ENCODE results near the gene FAM131B.
A peak's percentile ranks its signal among the peaks of the same experiment; 100 is the strongest.

The FAM131B gene

DNA sequence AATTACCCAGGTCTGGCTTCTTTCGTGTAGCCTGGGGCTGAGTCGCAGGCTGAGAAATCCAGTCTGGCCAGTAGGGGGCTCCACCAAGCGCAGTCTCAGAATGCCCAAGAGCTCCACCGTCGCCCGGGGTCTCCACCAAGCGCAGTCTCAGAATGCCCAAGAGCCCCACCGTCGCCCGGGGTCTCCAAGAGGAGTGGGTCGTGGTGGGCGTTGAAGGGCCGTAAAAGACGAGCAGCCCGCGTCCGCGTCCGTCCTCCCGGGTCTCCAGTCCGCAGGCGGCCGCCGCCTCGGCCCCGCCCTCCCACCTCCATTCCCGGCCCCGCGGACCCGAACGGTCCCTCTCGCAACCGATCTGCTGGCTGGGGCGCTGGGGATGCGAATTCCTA, 17.7 kb upstream of the FAM131B start:
- Histone ChIP-seq H3K9ac (ENCODE audit: low read length) (peak overlapping the region; percentile 79), H3F3A (ENCODE audit: insufficient read depth, low read length) (no peaks in the 10 kb centered on the region), H2AFZ (ENCODE audit: low read length) (peak overlapping the region; percentile 70; the same call in 1 of the 2 replicates), H3K4me3 (ENCODE audit: low read depth, low read length, poor library complexity, severe bottlenecking) (peak overlapping the region; percentile 91), H3K9me2 (ENCODE audit: low read depth, low read length) (no peaks in the 10 kb centered on the region), H3K4me1 (ENCODE audit: insufficient read depth, low read length, severe bottlenecking) (peaks cover 4% of the 10 kb centered on the region), H3K27ac (ENCODE audit: low read depth, low read length, poor library complexity, severe bottlenecking) (no peak overlapping the region), H3K36me3 (ENCODE audit: insufficient read depth, low read length) (no peaks in the 10 kb centered on the region), H3K27me3 (ENCODE audit: insufficient read depth, low read length) (0 out of 2 replicates have a peak, but pooled peaks cover 4% of the 10 kb centered on the region), H3K79me2 (ENCODE audit: insufficient read depth, low read length) (no peaks in the 10 kb centered on the region), H4K20me1 (ENCODE audit: insufficient read depth, low read length) (no peaks in the 10 kb centered on the region), H3K9me3 (ENCODE audit: low read length) (no peaks in the 10 kb centered on the region), H3K4me2 (ENCODE audit: low read length) (peak overlapping the region; percentile 98)
- TF ChIP-seq EZH2 (IDR thresholded peaks at IDR 0.05; ENCODE audit: borderline replicate concordance, low read length), result no peak
- TF ChIP-seq, protein P1, sequence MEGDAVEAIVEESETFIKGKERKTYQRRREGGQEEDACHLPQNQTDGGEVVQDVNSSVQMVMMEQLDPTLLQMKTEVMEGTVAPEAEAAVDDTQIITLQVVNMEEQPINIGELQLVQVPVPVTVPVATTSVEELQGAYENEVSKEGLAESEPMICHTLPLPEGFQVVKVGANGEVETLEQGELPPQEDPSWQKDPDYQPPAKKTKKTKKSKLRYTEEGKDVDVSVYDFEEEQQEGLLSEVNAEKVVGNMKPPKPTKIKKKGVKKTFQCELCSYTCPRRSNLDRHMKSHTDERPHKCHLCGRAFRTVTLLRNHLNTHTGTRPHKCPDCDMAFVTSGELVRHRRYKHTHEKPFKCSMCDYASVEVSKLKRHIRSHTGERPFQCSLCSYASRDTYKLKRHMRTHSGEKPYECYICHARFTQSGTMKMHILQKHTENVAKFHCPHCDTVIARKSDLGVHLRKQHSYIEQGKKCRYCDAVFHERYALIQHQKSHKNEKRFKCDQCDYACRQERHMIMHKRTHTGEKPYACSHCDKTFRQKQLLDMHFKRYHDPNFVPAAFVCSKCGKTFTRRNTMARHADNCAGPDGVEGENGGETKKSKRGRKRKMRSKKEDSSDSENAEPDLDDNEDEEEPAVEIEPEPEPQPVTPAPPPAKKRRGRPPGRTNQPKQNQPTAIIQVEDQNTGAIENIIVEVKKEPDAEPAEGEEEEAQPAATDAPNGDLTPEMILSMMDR (IDR thresholded peaks at IDR 0.05; ENCODE audit: low read length), result peak; percentile 97

DNA sequence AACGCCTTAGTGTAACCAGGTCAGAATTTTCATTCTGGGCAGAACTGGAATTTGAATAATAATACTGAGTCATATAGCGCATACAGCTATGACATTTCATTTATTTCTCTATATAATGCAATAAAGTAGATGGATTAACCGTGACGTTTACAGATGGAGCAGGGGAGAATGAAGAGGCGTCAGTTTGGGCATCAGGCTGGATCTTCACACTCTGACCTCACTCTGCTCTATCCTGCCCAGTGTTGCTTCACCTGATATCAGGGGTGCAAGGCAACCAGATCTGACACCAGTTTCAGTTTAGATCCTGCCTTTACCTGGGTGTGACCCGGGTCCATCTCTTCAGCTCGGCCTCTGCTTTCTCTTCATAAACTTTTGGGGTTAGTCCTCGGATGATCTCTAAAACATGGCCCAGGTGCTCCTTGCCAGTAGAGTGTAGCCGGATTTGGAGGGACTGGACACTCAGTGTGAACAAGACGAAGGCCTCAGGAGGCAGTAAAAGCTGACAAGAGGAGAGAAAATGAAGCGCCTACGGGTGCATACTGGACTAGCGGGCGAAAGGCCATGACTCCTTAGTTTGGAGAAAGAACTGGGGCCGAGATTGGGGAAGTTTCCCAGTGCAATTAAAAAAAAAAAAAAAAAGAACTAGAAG, 17.2 kb upstream of the FAM131B start:
- TF ChIP-seq EZH2 (IDR thresholded peaks at IDR 0.05; ENCODE audit: borderline replicate concordance, low read length), result no peak
- TF ChIP-seq, protein P1 (IDR thresholded peaks at IDR 0.05; ENCODE audit: low read length), result no peak
- Histone ChIP-seq H3K27me3 (ENCODE audit: insufficient read depth, low read length) (0 out of 2 replicates have a peak, but pooled peaks cover 4% of the 10 kb centered on the region), H3F3A (ENCODE audit: insufficient read depth, low read length) (no peaks in the 10 kb centered on the region), H3K9ac (ENCODE audit: low read length) (no peak overlapping the region; the same call in 1 of the 2 replicates), H3K36me3 (ENCODE audit: insufficient read depth, low read length) (no peaks in the 10 kb centered on the region), H2AFZ (ENCODE audit: low read length) (no peak overlapping the region), H3K9me2 (ENCODE audit: low read depth, low read length) (no peaks in the 10 kb centered on the region), H3K79me2 (ENCODE audit: insufficient read depth, low read length) (no peaks in the 10 kb centered on the region), H3K27ac (ENCODE audit: low read depth, low read length, poor library complexity, severe bottlenecking) (no peak overlapping the region), H3K4me3 (ENCODE audit: low read depth, low read length, poor library complexity, severe bottlenecking) (peak overlapping the region; percentile 91), H3K4me2 (ENCODE audit: low read length) (peak overlapping the region; percentile 98), H3K9me3 (ENCODE audit: low read length) (no peaks in the 10 kb centered on the region), H3K4me1 (ENCODE audit: insufficient read depth, low read length, severe bottlenecking) (peaks cover 4% of the 10 kb centered on the region), H4K20me1 (ENCODE audit: insufficient read depth, low read length) (no peaks in the 10 kb centered on the region)

DNA sequence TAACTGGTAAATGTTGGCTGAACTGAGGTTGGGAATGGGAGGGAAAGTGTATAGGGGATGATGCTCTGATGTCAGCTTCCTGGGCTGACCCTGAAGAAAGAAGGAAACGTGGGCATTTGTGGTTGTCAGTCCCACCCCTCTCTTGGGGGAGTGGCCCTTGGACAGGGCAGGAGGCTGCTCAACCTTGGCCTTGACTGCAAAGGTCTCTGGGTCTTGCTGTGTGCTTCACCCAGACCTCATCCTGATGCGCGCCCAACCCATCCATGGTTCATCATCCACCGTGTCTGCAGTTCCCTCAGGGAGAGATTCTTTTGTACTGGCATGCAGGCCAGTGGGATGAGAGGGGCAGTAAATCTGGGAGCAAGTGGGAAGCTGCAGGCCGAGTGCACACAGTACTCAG, 13.9 kb upstream of the FAM131B start:
- no peaks in the 10 kb centered on the region for H3K36me3 ChIP-seq (ENCODE audit: insufficient read depth, low read length)
- no peaks in the 10 kb centered on the region for H3K9me3 ChIP-seq (ENCODE audit: low read length)
- no peak for TF ChIP-seq EZH2 (IDR thresholded peaks at IDR 0.05; ENCODE audit: borderline replicate concordance, low read length)
- TF ChIP-seq, protein P1 (IDR thresholded peaks at IDR 0.05; ENCODE audit: low read length), result no peak
- H3K27me3 ChIP-seq (ENCODE audit: insufficient read depth, low read length), result no peaks in the 10 kb centered on the region
- H3K4me2 ChIP-seq (ENCODE audit: low read length), result no peak overlapping the region
- H2AFZ ChIP-seq (ENCODE audit: low read length), result no peak overlapping the region
- no peaks in the 10 kb centered on the region for H3K9me2 ChIP-seq (ENCODE audit: low read depth, low read length)
- H3K9ac ChIP-seq (ENCODE audit: low read length), result no peak overlapping the region
- H3K79me2 ChIP-seq (ENCODE audit: insufficient read depth, low read length), result no peaks in the 10 kb centered on the region
- no peak overlapping the region for H3K4me3 ChIP-seq (ENCODE audit: low read depth, low read length, poor library complexity, severe bottlenecking)
- H3K27ac ChIP-seq (ENCODE audit: low read depth, low read length, poor library complexity, severe bottlenecking), result no peak overlapping the region
- peaks cover 4% of the 10 kb centered on the region for H3K4me1 ChIP-seq (ENCODE audit: insufficient read depth, low read length, severe bottlenecking)
- H4K20me1 ChIP-seq (ENCODE audit: insufficient read depth, low read length), result no peaks in the 10 kb centered on the region
- H3F3A ChIP-seq (ENCODE audit: insufficient read depth, low read length), result no peaks in the 10 kb centered on the region

Data from OCI-LY1 (cell line).